DMS153 treated with DMSO at 0.1 percent for 48 hours (cell line): ENCODE measurements around the gene IFI6.

Experiments used
- DNase-seq: peaks from one replicate; lab custom pipeline; 2025; ENCODE audit not compliant: unreplicated experiment; lab: John Stamatoyannopoulos, UW

The IFI6 gene

DNA sequence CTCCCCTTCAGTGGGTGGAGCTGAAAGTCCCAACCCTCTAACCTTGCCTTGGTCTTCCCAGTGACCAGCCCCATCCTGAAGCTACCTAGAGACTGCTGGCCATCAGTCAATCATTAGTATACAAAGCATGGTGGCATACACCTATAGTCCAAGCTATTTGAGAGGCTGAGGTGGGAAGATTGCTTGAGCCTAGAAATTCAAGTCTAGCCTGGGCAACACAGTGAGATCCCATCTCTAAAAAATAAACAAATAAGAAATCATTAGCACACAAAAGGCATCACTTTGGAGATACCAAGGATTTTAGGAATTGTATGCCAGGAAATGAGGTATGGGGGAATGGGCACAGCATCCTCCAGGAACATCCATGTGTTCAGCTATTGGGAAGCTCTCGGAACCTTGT is 4.4 kb upstream of the IFI6 start:
- no peak for DNase-seq

DNA sequence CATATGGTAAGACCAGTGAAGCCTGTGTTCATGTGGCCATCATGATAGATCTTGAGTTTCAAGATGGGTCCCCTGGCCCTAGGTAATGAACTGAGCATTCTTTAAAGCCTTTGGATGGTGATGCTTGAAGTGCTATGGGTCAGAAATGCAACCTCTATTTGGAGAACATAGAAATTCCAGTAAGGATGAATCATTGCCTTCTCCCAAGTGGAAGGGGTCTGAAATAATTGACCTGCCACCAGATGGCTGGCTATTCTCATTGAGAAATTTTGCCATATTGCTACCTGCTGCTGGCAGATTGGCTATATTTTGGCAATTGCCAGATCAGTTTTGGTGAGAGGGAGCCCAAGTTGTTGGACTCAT is 739 bp upstream of the IFI6 start:
- no peak for DNase-seq

DNA sequence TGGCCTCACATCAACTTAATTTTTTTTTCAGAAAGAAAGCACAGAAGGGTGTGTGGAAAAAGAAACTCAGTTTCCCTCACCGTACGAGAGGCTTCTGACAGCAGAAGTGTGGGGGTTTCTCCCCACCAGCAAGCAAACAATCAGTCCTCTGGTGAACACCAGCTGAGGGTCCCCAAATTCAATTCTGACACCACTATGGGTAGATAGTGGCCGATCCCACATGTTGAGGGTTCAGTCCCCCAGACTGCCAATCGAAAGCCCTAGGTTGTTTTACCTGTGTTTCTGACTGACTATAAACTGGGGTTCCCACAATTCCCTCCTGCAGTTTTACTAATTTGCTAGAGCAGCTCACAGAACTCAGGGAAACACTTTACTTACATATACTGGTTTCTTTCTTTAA is 2.1 kb downstream of the IFI6 start:
- no peak for DNase-seq

DNA sequence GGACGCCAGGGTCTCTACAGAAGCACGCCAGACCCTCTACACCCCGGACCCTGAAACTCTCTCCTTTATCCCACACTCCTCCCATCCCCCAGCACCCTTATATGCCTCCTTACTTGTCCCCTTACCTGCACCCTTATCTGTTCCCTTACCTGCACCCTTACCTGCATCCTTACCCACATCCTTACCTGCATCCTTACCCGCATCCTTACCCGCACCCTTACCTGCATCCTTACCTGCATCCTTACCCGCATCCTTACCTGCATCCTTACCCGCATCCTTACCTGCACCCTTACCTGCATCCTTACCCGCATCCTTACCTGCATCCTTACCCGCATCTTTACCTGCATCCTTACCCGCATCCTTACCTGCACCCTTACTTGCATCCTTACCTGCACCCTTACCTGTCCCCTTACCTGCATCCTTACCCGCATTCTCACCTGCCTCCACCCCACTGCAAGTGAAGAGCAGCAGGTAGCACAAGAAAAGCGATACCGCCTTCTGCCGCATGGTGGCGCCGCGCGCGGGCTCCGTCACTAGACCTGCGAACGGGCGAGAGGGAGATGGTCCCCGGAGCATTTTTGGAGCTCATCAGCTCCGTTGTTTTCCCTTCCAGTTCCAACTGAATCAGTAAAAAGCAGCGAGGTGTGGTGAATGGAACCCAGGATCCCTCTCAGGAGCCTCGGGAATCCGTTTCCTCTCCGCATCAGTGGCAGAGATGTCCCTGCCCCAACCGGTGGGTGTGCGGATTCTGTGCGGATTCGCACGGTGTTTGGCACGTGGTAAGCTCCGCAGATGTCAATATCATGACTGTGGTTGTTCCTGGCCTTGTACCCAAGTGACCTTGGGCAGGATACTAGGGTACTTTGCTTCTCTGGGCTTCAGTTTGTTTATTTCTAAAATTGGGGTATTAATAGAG is 2.9 kb downstream of the IFI6 start:
- peak; percentile 74 for DNase-seq

DNA sequence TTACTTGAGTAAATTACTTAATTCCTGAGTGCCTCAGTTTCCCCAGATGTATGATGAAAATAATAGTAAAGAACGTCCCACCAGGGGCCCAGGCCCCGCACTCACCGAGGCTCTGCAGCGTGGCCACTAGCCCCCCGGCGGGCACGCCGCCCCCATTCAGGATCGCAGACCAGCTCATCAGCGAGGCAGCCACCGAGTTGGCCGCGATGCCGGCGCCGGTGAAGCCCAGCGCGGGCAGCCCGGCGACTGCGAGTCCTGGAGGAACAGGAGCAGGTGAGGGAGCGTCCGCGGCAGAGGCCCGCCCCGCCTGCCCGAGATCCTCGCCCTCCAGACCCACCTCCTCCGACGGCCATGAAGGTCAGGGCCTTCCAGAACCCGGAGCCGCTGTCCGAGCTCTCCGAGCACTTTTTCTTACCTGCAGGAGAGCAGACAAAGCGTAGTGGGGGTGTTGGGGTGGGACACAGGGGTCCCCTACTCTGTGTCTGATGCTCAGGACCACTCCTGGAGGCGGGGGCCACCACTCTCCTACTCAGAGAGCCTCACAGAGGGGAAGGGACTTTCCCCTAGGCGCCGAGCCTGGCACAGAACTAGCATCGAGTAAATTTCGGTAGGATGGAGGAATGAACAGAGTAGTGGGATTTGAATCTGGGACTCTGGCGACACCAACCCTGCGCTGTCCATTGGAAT is 3.7 kb downstream of the IFI6 start:
- no peak for DNase-seq

DNA sequence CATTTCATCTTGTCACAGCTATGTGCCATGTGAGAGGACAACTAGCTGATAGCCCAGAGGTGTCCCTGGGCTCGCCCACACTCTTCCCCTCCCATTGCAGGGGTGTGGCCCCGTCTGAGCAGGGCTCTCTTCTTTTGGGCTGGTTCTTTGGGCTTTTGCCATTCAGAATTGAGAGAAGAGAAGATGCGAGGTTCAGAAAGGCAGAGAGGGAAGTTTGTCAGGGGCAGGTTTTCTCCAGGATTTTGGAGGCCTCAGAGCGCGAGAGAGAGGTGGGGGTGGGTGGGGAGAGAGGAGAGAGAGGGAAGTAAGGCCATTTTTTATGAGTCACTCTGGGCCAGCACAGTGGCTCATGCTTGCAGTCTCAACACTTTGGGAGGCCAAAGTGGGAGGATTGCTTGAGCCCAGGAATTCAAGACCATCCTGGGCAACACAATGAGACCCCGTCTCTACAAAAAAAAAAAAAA is 5.2 kb downstream of the IFI6 start:
- DNase-seq, result no peak

DNA sequence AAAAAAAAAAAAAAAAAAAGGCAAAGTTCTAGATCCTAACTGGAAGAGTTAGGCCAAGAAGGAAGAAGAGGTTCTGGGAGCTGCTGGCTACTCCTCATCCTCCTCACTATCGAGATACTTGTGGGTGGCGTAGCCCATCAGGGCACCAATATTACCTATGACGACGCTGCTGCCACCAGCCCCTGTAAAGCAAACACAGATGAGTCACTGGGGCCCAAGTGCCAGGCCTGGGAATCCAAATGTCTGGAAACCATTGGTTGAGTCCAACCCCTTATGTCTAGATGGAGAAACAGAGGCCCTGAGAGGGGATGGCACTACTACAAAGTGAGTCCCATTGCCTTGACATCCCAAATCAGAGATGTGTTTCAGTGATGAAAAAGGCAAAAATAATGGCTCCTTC is 5.7 kb downstream of the IFI6 start:
- no peak for DNase-seq

DNA sequence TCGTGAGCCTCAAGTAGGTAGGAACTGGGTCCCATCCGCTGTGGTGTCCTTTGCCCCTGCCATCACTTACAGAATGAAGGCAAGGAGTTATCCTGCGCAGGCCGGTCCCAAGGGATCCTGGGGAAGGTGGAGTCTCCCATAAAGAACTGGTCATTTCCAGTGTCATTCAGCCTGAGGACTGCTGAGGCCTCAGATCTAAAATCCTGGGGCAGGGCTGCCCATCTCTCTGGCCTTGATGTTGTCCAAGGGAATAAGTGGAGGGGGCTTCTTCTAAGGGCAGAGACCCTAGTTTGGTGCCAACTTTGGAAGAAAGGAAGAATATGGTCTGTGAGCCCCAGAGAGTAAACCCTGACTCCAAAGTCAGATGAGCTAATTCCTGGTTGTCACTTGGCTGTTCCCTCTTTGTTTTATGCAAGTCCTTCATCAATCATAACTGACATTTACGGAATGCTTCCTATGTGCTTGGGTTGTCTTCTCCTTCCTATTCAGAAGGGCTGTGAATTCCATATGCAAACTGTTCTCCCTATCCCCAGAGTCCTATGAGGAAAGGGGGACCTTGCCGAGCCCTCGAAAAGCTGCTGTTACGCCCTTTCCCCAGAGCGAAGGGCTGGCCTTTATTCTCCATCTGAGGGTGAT is 6.9 kb downstream of the IFI6 start:
- no peak for DNase-seq

DNA sequence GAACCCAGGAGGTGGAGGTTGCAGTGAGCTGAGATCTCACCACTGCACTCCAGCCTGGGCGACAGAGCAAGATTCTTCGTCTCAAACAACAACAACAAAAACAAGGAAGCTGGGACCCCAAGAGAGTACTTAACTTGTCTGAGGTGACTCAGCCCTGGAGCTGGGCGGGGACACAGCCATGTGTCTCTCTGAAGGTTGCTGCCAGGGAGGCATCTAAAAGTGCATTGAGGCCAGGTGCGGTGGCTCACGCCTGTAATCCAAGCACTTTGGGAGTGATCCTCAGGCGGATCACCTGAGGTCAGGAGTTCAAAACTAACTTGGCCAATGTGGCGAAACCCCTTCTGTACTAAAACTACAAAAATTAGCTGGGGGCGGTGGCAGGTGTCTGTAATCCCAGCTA is 7.7 kb downstream of the IFI6 start:
- DNase-seq, result no peak

DNA sequence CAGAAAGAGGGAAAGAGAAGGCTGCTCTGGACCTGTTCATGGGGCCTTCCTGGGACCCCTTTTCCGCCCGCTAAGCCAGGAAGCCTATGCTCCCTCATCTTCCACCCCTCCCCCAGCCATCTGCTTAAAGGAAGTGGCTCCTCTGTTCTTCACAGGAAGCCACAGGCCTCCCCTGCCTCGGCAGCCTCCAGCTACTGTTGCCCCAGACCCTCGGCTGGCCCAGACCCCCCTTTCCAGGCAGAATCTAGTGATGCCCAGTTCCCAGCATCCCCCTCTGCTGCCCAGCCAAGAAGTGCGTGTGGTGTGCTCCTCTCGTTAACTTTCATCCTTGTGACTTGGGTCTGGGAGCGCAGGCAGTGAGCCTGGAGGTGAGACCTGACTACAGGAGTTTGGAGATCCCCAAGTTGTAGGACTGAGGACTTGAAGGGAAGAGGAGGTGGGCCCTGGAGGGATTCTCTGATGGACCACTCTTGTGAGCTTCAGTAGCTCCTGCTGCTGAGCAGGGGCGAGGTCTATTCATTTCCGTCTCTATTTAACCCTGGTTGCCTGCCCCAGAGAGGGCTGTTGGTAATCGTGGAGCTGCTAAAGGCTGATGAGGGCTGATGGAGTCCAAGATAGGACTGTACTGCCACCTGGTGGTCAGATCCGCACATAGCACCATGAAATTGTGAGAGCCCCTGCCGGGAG is 9.1 kb downstream of the IFI6 start:
- peak; percentile 86 for DNase-seq

DNA sequence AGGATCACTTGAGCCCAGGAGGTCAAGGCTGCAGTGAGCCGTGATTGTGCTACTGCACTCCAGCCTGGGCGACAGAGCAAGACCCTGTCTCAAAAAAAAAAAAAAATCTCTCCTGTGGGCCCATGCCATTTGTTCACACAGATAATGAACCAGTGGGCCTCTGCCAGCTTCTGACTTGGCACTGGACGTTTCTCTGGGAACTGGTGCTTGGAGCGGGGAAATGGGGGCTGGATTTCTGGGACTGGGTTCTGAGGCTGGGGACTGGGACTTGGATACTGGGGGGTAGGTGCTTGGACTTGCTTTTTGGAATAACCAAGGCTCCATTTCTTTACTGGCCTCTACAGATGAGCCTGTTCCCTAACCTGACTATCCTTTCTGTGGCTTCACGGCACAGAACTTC is 9.7 kb downstream of the IFI6 start:
- DNase-seq, result no peak

DNA sequence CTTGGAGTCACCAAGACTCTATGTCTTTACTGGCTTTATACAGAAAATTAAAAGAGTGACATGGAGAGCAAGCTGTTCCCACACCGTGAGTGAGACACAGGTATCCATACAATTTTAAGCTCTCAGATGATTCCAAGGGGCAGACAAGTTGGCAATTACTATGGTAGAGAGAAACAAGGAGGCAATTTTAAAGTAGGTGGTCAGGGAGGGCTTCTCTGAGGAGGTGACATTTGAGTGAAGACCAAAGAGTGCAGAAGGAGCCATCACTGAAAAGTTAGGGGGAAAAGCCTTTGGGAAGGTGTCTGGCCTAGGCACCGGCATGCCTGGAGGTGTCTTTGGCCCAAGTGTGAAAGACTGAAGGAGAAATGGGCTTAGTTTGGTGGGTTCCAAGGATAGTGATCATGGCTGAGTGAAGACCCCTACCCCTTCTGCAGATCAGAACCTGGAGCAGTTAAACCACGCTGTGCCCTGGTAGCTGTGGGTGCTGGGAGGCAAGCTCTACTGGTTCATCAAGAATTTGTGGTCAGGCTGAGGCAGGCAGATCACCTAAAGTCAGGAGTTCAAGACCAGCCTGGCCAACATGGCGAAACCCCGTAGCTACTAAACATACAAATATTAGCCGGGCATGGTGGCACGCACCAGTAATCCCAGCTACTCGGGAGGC is 10.4 kb downstream of the IFI6 start:
- no peak for DNase-seq

DNA sequence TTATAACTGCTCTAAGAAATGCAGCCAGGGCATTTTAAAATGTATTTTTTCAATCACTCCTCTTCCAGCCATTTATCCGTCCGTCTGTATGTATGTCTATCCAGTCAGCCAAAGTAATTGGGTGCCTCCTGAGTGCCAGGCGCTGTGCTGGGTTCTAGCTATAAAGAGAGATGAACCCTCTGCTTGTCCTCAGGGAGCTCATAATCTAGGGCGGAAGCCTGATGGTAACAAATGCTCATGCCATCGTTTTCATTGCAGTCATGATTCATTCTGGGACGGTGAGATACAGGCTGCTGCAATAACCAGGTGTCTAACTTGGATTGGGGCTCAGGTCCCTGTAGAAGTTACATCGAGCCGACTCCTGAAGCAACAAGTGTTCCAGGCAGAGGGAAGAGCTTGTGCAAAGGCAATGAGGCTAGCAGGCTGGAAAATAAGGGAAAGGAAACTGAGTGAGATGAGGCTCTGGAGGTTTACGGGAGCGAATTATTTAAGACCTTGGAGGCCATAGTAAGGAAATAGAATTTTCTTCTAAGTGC is 11.6 kb downstream of the IFI6 start:
- no peak for DNase-seq

DNA sequence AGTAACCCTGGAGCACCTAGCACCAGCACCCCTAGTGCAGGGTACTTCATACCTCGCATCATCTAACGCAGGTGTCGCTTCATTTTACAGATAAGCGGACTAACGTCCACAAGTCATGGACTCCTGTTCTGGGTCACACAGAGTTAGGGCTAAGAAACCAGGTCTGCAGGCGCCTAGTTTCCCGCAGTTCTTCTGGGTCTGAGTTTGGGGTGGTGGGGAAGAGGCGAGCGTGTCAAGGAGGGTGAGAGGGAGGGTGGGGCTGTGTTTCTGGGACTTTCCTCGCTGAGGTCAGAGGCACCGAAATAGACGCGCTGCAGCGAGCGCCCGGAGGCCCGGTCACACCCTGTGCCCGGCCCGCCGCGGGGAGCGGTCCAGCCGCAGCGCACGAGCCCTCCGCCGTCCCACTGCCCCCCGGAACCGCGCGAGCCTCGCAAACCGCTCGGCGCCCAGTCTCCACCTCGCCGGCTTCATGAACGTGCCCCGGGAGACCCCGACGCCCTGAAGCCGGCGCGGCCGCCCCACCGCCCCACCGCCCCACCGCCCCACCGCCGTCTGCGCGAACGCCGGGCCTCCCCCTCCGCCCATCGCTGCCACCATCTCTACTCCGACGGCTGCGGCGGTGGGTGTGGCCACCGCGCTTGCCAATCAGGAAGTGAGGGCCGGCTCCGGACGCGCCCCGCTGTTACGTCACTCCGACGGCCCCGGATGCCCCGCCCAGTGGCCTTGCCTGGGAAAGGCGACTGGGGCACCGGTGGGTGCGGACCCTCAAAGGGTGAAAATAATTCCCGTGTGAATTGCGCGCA is 12.3 kb downstream of the IFI6 start:
- peak; percentile 88 for DNase-seq

DNA sequence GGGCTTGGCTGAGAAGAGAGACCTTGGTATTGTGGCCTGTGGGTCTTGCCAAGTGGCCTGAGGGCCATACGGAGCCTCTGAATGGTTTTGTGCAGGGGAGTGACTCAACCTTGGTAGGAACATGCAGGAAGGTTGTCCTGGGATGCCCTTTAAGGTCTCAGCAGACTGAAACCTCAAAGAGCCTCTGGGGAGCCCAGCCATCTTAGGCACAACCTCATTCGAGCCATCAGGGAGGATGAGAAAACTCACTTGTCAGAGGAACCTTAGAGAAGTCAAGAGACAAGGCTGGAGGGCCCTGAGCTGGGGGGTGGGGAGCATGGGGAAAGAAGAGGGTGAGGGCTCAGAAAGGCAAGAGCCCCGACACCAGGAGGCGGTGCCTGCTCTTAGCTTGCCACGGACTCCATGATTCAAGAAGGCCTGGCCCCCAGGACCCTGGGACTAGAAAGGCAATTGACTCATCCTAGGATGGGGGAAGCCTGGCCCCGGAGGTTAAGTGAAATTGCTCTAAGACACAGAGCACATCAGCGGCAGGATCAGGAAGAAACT is 13.0 kb downstream of the IFI6 start:
- DNase-seq, result no peak

DNA sequence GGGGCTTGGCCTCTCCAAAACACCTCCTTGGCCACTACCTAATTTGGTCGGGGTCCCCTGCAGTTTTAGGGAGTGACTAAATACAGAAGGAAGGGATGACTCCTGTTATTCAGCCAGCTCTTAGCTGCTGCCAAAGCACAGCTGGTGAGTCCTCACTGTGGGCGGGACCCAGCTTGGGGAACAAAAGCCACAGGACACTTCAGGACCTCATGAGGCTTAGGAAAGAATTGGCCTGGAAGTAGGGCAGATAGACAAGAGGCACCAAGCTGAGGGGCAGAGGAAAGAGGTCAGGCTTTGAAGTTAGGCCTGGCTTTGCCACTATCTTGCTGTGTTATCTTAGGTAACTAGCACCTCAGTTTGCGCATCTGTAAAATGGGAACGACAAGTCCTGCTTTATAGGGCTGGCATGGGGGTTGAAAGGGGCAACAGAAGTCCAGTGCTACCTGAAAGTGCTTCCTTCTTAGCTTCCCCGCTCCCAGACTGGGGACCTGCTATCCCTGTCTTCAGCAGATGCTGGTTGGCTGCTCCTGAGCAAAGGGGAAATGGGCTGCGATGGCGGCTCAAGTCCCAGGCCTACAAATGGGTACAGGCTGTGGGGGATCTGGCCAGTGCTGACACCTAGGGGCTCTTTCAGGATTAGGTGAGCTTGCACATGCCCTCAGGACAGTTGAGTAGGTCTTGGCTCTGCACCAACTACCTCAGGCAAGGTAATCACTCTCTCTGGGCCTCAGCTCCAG is 15.7 kb downstream of the IFI6 start:
- no peak for DNase-seq

DNA sequence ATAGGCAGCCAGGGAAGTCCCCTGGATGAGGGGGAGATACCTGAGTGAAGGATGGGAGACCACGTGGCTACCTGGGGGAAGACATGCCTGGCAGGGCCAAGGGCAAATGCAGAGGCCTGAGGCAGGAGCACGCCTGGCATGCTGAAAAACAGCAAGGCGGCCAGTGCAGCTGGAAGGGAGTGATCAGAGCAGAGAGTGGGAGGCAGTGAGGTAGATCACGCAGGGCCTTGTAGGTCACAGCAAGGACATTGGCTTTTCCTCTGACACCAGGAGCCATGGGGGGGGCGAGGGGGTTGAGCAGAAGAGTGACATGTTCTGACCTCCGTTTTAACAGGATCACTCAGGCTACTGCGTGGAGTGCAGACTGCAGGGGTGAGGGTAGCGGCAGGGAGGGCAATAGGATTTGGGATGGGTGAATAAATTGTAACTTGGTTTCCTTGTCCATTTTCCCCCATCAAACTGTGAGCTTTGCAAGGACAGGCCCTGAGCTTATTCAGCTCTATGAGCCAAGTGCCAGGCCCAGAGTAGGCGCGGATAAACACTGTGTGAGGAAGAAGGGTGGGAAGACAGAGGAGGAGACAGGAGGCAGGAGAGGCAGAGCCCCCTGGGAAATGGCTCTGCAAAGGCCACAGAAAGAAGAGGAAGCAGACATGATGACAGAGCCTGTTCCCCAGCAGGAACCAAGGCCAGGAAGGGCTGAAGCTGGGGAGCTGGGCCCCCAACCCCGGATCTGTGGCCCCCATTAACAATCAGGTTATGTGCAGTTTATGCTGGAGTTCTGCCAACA is 16.6 kb downstream of the IFI6 start:
- DNase-seq, result no peak
